ENCODE data around the gene NAT14. TPM values are rescaled to one million over a fixed set of nuclear protein-coding genes. Genes with fewer than 3 reads are reported as not detected.

The NAT14 gene
- polyA plus RNA-seq, 1 donor from 2014 or later, result 6.1 TPM

DNA sequence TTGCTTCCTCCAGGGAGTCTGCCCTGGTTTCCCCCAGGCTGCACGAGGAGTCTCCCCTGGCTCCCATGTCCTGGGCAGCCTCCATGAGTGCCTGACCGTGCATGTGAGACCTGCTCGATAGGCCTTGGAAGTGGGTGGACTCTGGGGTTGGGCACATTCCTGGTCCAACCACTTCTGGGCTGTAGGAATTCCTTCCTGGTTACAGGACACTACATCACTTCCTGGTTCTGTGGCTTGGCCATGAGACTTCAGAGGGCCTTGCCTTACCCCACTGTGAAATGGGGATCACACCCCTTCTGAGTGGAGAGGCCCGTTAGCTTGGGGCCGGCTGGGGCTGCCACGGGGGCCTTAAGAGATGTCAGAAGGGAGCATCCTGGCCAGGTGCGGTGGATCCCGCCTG, 12.5 kb upstream of the NAT14 start:
- Mint-ChIP-seq H3K4me3 (peak overlapping the region in 2 of 4 donors; percentile 32 to 43), H3K4me1 (peaks cover 5 to 10% (median 7%) of the 10 kb centered on the region in 3 donors), H3K9me3 (no peaks in the 10 kb centered on the region), H3K36me3 (no peaks in the 10 kb centered on the region), H3K27me3 (no peaks in the 10 kb centered on the region), H3K27ac (no peak overlapping the region)

DNA sequence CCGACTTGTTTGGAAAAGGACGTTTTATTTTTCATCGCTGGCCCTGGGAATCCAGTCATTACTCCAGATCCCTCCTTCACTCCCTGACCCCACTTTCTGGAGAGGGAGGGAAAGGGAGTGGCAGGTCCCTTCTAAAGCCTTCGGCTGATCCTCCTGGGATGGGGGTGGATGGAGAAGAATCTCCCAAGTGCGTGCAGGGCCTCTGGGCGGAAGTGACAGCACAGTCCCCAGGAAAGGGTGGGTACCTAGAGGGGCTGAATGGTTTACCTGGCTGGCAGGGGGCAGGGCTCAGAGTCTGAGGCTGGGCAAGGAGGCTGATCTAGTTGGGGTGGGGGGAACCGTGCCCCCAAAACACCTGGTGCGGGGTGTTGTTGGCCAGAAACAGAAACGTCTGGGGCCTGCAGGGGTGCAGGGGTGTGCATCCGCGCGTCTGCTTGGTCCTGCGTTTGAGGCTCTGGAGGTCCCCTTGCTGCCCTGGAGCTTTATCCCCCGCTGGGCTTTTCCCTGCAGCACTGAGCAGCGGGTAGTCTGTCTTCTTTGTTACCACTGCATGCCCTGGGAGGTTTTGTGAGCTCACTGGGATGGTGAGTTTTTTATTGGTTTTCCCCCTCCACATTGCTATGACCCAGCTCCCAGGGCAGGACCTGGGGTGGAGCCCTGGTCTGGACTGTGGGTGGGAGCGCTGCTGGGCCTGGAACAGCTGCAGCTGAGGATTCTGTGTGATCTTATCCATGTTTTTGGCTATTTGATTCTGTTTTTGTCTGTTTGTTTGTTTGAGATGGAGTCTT, 11.6 kb upstream of the NAT14 start:
- Mint-ChIP-seq H3K4me1 (peaks cover 10% of the 10 kb centered on the region in 3 donors), H3K4me3 (peak overlapping the region in 1 of 4 donors; percentile 32), H3K9me3 (no peaks in the 10 kb centered on the region), H3K27me3 (no peaks in the 10 kb centered on the region), H3K36me3 (no peaks in the 10 kb centered on the region), H3K27ac (no peak overlapping the region)

DNA sequence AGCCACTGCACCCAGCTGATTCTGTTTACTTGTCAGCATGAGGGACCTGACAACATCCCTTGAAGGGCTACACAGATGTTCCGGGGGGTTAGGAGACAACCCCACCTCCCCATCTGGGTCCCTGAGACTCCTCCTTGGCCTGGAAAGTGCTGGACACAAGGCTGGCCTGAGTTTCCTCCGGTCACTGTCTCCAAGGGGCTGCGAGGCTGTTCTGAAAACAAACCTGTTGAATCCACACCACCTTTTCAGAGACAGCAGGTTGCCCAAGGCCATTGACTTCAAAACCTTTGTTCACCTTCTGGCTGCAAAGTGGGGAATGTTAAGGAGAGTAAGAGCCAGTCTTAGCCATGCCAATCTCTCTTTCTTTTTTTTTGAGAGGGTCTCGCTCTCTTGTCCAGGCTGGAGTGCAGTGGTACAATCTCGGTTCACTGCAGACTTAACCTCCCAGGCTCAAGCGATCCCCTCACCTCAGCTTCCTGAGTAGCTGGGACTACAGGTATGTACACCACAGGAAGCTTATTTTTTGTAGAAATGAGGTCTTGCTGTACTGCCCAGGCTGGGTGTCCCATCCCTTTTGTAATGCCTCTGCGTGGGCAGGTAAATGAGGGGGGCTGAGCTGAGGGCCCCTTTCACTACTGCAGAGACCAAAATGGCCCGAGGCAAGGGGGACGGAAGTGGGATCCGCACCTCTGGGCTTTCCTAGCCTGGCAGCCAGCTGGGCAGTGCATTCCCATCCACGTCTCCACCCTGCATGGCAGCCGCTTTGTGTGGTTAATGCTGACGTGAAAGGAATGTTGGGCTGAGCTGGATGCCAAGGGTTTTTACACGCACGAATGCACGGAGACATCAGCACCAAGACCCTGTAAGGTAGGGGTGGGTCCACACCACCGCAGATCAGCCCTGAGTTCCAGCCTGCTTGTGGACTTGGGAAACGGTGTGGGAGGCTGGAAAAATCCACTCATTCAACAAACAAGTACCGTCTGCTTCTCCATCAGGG, 10.4 kb upstream of the NAT14 start:
- no peaks in the 10 kb centered on the region for H3K27me3 Mint-ChIP-seq
- peaks cover 10 to 17% (median 17%) of the 10 kb centered on the region in 3 donors for H3K4me1 Mint-ChIP-seq
- peaks cover under 1% of the 10 kb centered on the region for H3K36me3 Mint-ChIP-seq
- no peaks in the 10 kb centered on the region for H3K9me3 Mint-ChIP-seq
- H3K4me3 Mint-ChIP-seq, result peak overlapping the region; percentile 30 to 98 (median 81)
- peak overlapping the region in 1 of 3 donors; percentile 99 for H3K27ac Mint-ChIP-seq

DNA sequence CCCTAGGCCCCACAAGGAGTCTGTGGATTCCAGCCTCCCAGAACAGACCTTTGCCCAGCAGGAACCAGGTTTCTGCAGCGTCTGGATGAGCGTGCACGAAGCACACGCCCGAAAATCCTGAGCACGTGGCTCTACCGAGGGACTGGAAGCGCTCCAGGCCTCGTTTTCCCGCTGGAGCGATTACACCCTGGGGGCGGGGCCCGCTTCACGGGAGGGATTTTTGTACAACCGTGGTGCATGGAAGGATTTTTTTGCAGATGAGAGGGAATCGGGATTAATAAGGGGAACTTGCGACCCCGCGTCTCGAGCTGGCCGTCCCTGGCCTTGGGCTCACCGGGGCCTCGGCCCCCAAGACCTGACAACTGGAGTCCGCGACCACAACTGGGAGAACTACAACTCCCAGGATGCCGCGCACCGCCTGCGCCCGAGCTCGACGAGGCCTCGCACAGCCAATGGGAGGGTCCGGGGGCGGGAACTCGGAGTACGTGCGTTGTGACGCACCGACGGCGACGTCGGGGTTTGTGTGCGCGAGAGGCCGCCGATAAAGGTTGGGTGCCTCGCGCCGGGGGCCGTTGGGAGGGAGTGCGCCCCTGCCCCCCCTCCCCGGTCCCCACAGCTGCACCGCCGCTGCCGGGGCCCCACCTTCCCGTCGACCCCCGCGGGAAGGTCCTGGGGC, 8.8 kb upstream of the NAT14 start, which contains the start of gene ZNF628:
Gene ZNF628 (plus strand): TSS at position 518 of the 676 bp plus-strand sequence. CDS start 3,294 bp downstream, outside the sequence.
- Mint-ChIP-seq H3K27me3 (no peaks in the 10 kb centered on the region), H3K9me3 (no peaks in the 10 kb centered on the region), H3K27ac (peak within 1 kb of the TSS; percentile 93 to 99 (median 97)), H3K36me3 (peaks cover 4% of the 10 kb centered on the region), H3K4me3 (peak within 1 kb of the TSS; percentile 92 to 98 (median 98)), H3K4me1 (peaks cover 10 to 22% (median 20%) of the 10 kb centered on the region in 3 donors)

DNA sequence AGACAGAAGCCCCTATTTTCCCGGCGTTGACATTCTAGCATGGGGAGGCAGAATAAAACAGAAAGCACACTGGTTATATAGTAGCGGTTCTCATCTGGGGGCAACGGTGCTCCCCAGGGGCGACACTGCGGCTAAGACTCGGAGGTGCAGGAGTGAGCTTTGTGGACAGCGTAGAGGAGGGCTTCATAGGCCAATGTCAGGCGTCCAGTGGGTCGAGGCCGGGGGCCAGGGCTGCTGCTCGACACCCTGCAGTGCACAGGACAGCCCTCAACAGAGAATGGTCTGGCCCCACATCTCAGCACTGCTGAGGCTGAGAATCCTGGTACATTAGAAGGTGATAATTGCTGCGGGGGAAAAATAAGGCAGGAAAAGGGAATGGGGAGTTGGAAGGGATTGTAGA, 7.1 kb upstream of the NAT14 start:
- Mint-ChIP-seq H3K9me3 (no peaks in the 10 kb centered on the region), H3K4me1 (peaks cover 10 to 22% (median 20%) of the 10 kb centered on the region in 3 donors), H3K4me3 (peak overlapping the region in 3 of 4 donors; percentile 25 to 98 (median 34)), H3K27ac (peak overlapping the region; percentile 73 to 99 (median 80)), H3K36me3 (peaks cover 6% of the 10 kb centered on the region), H3K27me3 (no peaks in the 10 kb centered on the region)

DNA sequence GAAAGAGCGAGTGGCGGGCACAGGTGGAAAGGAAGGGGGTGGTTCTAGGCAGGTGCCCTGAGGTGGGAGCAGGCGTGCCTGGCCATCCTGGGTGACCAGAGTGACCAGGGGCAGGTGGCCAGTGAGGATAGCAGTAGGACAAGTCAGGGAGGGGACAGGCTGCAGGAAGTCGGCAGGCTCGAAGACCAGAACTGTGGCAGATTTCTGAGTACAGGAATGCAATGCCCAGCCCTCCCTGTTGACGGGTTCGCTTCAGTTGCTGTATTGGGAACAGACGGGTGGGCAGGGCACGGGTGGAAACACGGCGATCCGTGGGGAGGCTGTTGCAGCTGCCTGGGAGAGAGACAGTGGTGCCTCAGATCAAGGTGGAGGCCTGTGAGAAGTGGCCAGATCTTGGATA, 6.6 kb upstream of the NAT14 start:
- H3K9me3 Mint-ChIP-seq, result no peaks in the 10 kb centered on the region
- H3K4me1 Mint-ChIP-seq, result peaks cover 10 to 22% (median 20%) of the 10 kb centered on the region in 3 donors
- H3K27me3 Mint-ChIP-seq, result no peaks in the 10 kb centered on the region
- H3K4me3 Mint-ChIP-seq, result peak overlapping the region; percentile 25 to 98 (median 36)
- peak overlapping the region in 2 of 3 donors; percentile 80 to 99 for H3K27ac Mint-ChIP-seq
- peaks cover 6% of the 10 kb centered on the region for H3K36me3 Mint-ChIP-seq

DNA sequence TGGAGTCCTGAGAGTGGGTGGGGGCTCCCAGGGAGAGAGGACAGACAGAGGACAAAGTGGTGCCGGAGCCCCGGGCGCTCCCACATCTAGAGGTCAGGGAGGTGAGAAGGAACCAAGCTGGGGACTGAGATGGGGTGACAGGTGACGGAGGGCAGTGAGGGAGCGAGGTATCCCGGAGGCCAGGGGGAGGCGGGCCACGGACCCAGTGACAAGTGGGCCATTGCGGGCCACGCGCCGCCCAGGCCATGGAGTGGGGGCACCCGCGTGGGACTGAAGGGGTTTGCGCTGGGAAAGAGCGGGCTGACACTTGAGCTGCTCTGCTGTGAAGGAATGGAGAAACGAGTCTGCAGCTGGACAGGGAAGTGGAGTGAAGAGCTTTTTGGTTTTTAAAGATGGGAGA, 5.9 kb upstream of the NAT14 start:
- no peaks in the 10 kb centered on the region for H3K27me3 Mint-ChIP-seq
- no peaks in the 10 kb centered on the region for H3K9me3 Mint-ChIP-seq
- peak overlapping the region; percentile 31 to 98 (median 84) for H3K4me3 Mint-ChIP-seq
- H3K36me3 Mint-ChIP-seq, result peaks cover 6% of the 10 kb centered on the region
- peaks cover 10 to 22% (median 20%) of the 10 kb centered on the region in 3 donors for H3K4me1 Mint-ChIP-seq
- H3K27ac Mint-ChIP-seq, result peak overlapping the region in 1 of 3 donors; percentile 99

DNA sequence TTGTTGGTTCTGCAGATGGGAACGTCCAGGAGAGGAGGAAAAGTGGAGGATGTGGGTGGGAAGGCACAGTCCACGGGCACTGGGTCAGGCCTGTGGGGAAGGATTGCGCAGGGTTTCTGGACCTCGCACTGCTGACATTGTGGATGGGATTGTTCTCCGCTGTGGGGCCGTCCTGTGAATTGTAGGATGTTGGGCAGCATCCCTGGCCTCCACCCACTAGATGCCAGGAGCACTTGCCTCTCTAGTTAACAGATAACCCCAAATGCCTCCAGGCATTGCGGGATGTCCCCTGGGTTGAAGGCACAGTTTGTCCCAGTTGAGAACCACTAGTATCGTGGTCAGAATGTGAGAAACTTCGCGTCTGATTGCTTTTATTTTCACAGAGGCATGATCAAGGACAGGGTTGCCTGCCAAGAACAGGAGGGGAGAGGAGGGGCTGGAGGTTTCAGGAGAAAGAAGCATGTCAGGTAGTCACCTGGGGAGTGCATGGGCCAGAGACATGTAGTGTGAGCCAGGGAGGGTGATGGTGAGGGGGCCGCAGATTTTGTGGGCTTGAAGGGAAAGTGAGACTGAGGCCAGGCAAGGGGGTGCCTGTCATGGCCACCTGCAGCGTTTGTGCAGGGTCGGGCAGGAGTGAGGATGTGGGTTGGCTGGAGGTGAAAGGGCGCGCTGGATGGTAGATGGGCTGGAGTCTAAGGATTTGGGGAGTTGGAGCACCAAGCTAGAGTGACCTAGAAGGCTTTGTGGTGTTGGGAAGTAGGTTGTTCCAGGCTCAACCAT, 5.3 kb upstream of the NAT14 start:
- Mint-ChIP-seq H3K27ac (peak overlapping the region in 1 of 3 donors; percentile 88), H3K36me3 (peaks cover 6% of the 10 kb centered on the region), H3K4me1 (peaks cover 10 to 22% (median 20%) of the 10 kb centered on the region in 3 donors)

DNA sequence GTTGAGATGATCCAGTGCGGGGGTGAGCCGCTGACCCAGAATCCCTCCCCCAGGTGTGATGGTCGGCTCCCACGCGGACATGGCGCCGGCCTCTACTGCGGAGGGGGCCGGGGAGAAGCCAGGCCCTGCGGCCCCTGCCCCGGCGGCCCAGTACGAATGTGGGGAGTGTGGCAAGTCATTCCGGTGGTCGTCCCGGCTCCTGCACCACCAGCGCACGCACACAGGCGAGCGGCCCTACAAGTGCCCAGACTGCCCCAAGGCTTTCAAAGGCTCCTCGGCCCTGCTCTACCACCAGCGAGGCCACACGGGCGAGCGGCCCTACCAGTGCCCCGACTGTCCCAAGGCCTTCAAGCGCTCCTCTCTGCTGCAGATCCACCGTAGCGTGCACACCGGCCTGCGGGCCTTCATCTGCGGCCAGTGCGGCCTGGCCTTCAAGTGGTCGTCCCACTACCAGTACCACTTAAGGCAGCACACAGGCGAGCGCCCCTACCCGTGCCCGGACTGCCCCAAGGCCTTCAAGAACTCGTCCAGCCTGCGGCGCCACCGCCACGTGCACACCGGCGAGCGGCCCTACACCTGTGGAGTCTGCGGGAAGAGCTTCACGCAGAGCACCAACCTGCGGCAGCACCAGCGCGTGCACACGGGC, 3.7 kb upstream of the NAT14 start:
- H3K4me1 Mint-ChIP-seq, result peaks cover 6 to 25% (median 21%) of the 10 kb centered on the region in 3 donors
- peak overlapping the region in 1 of 4 donors; percentile 12 for H3K4me3 Mint-ChIP-seq

More for the DNA sequence above, 5.3 kb upstream of the NAT14 start:
- Mint-ChIP-seq H3K4me3 (peak overlapping the region in 2 of 4 donors; percentile 71 to 98), H3K27me3 (no peaks in the 10 kb centered on the region), H3K9me3 (no peaks in the 10 kb centered on the region)

DNA sequence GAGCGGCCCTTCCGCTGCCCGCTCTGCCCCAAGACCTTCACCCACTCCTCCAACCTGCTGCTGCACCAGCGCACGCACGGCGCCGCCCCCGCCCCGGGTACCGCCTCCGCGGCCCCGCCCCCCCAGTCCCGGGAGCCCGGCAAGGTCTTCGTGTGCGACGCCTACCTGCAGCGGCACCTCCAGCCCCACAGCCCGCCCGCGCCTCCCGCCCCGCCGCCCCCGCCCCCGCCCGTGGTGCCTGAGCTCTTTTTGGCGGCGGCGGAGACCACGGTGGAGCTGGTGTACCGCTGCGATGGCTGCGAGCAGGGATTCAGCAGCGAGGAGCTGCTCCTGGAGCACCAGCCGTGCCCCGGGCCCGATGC, 3.2 kb upstream of the NAT14 start:
- Mint-ChIP-seq H3K36me3 (peaks cover 6% of the 10 kb centered on the region), H3K27me3 (no peaks in the 10 kb centered on the region), H3K4me1 (peaks cover 6 to 25% (median 21%) of the 10 kb centered on the region in 3 donors), H3K4me3 (no peak overlapping the region), H3K9me3 (no peaks in the 10 kb centered on the region), H3K27ac (no peak overlapping the region)

More for the DNA sequence above, 3.7 kb upstream of the NAT14 start:
- H3K27ac Mint-ChIP-seq, result no peak overlapping the region
- H3K27me3 Mint-ChIP-seq, result no peaks in the 10 kb centered on the region
- H3K9me3 Mint-ChIP-seq, result no peaks in the 10 kb centered on the region
- peaks cover 6% of the 10 kb centered on the region for H3K36me3 Mint-ChIP-seq

DNA sequence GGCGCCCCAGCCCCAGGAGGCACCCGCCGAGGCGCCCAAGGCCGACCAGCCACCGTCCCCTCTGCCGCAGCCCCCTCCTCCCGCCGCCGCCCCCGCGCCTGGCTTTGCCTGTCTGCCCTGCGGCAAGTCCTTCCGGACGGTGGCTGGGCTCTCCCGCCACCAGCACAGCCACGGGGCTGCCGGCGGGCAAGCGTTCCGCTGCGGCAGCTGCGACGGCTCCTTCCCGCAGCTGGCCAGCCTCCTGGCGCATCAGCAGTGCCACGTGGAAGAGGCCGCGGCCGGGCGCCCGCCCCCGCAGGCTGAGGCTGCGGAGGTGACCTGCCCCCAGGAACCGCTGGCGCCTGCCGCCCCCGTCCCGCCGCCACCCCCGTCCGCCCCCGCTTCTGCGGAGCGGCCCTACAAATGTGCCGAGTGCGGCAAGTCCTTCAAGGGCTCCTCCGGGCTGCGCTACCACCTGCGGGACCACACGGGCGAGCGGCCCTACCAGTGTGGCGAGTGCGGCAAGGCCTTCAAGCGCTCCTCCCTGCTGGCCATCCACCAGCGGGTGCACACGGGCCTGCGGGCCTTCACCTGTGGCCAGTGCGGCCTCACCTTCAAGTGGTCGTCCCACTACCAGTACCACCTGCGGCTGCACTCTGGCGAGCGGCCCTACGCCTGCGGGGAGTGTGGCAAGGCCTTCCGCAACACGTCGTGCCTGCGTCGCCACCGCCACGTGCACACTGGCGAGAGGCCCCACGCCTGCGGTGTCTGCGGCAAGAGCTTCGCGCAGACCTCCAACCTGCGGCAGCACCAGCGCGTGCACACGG, 2.6 kb upstream of the NAT14 start:
- Mint-ChIP-seq H3K4me3 (no peak overlapping the region), H3K27ac (no peak overlapping the region), H3K36me3 (peaks cover 6% of the 10 kb centered on the region), H3K9me3 (no peaks in the 10 kb centered on the region), H3K27me3 (no peaks in the 10 kb centered on the region), H3K4me1 (peaks cover 0 to 22% (median 19%) of the 10 kb centered on the region in 3 donors)

DNA sequence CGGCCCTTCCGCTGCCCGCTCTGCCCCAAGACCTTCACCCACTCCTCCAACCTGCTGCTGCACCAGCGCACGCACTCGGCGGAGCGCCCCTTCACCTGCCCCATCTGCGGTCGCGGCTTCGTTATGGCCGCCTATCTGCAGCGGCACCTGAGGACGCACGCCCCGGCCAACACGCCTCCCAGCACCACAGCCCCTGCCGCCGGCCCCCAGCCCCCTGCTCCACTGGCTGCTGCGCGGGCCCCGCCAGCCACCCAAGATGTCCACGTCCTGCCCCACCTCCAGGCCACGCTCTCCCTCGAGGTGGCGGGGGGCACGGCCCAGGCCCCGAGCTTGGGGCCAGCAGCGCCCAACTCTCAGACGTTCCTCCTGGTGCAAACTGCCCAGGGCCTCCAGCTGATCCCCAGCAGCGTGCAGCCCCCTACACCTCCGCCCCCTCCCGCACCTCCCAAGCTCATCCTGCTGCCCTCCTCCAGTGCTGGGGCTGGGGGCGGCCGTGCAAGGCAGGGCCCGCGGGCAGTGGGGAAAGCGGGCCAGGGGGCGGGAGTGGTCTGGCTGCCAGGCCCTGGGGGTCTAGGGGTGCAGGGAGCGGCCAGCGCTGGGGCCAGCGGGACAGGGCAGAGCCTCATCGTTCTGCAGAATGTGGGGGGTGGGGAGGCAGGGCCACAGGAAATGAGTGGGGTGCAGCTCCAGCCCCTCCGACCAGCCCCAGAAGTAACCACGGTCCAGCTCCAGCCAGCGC, 1.9 kb upstream of the NAT14 start:
- Mint-ChIP-seq H3K36me3 (peaks cover 6% of the 10 kb centered on the region), H3K27ac (no peak overlapping the region), H3K9me3 (no peaks in the 10 kb centered on the region), H3K27me3 (no peaks in the 10 kb centered on the region), H3K4me1 (peaks cover 0 to 20% (median 14%) of the 10 kb centered on the region in 3 donors), H3K4me3 (peak overlapping the region in 1 of 4 donors; percentile 3)
